Muscle of leg (tissue), 11 donors: Measurements from ENCODE around the gene HPCA. TPM values are rescaled to one million over a fixed set of nuclear protein-coding genes. Genes with fewer than 3 reads are reported as not detected.

Experiments
- DNase-seq: peaks from one replicate; pipeline ENCODE4 v3.0.0; 2013
- H3K27ac ChIP-seq: one replicate; pipeline ENCODE4 v1.5.1; 2013; ENCODE audit warnings: mild to moderate bottlenecking, low read length, control low read depth
- H3K27me3 ChIP-seq: one replicate; pipeline ENCODE4 v1.6.1; 2013; ENCODE audit warnings: low read length; ENCODE audit not compliant: control insufficient read depth, insufficient read depth
- H3K36me3 ChIP-seq: one replicate; pipeline ENCODE4 v1.6.1; 2013; ENCODE audit warnings: low read length; ENCODE audit not compliant: control insufficient read depth, insufficient read depth
- H3K4me1 ChIP-seq: one replicate; pipeline ENCODE4 v1.6.1; 2013; ENCODE audit warnings: low read length; ENCODE audit not compliant: control insufficient read depth, insufficient read depth
- H3K4me3 ChIP-seq: one replicate; pipeline ENCODE4 v1.5.1; 2013; ENCODE audit warnings: low read length, control low read depth
- H3K9me3 ChIP-seq: replicated peaks from 2 replicates; pipeline ENCODE4 v1.6.1; 2013; ENCODE audit warnings: low read depth, low read length; ENCODE audit not compliant: control insufficient read depth
- WGBS: methylation state at CpG from one replicate; pipeline ENCODE4 v1.1.5; 2013; ENCODE audit warnings: missing lambda C conversion rate; ENCODE audit not compliant: insufficient coverage; 5-methylcytosine and 5-hydroxymethylcytosine counted together
- polyA plus RNA-seq, 8 donors: library from polyadenylated mRNA; unstranded; fragments of 120-200 nt; gene quantifications; one replicate each; pipeline versions ENCODE4 v1.2.1 to v1.2.3, GENCODE V29; 2013; ENCODE audit warnings: inconsistent platforms in 1 of 8, low replicate concordance in 1 of 8; ENCODE audit not compliant: insufficient read length in 8 of 8, insufficient read depth in 1 of 8
- total RNA-seq: library from RNA; stranded (reverse); fragments of 120-200 nt; gene quantifications from one replicate; pipeline ENCODE4 v1.2.4, GENCODE V29; 2013

The HPCA gene
- total and polyA plus RNA-seq, 9 donors = 0.12 to 0.87 (median 0.40) TPM

DNA sequence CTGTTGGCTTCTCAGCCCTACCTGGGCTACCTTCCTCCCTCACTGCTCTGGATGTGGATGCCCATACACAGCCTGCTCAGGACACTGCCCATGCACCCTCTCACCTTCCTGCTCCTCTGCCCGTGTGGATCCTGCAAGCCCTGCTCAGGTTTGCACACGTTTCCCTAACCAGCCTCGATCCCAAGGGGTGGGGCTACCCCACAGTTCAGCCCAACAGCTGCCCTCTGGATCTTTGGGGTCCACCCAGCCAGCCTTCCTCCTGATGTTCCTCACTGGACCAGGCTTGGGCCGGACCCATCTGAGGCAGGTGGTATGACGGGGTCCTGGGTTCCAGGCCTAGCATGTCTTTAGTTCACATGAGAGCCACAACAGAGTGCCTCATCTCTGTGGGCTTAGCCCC lies 10.2 kb downstream of the HPCA start:
- Histone ChIP-seq H3K4me1 (peaks cover 20% of the 10 kb centered on the region), H3K36me3 (no peaks in the 10 kb centered on the region), H3K27ac (no peak overlapping the region), H3K9me3 (no peaks in the 10 kb centered on the region), H3K4me3 (no peak overlapping the region), H3K27me3 (peaks cover 57% of the 10 kb centered on the region)
- 66% methylated on average over 5 of the region's 5 CpGs for WGBS
- no peak for DNase-seq

DNA sequence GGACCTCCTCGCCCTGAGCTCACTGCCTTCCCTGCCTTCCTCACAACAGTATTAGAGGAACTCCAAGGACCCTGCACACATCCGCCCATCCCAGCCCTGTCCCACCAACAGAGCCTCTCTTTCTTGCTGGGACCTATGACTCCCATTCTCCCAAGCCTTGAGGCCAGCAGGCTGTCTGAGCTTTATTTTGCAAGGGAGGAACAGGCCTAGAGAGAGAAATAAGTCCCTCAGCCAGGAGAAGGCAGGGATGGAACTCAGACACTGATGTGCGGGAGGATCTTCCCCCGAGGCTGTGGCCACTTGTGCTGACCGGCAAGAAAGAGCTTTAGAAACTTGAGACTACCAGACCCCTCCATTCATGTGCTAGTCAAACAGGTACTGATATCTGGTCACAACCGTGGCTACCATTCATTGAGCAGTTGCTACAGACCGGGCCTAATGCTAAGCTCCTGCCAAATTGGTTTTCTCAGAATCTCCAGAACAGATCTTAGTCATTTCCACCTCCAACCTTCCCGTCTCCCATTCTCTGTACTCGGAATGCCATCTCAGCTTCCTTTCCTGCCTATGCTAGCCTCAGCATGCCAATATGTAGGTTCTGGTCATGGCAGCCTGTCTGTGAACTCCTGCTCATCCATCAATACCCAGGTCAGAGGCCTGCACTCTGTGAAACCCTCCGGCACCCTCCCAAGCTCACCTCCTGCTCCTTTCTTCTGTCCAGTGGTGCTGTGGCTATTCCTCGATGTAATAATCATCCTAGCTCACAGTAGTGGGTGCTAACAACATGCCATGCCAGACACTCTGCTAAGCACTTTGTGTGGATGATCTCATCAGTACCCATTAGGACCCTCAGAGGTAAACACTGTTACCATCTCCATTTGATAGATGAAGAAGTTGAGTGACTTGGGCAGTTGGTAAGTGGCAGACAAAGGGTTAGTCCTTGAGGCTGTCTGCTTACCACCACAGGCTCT lies 11.1 kb downstream of the HPCA start:
- WGBS = 58% methylated on average over 9 of the region's 11 CpGs
- DNase-seq = no peak
- Histone ChIP-seq H3K36me3 (no peaks in the 10 kb centered on the region), H3K4me1 (peaks cover 21% of the 10 kb centered on the region), H3K27ac (no peak overlapping the region), H3K9me3 (no peaks in the 10 kb centered on the region), H3K4me3 (no peak overlapping the region), H3K27me3 (peaks cover 56% of the 10 kb centered on the region)

DNA sequence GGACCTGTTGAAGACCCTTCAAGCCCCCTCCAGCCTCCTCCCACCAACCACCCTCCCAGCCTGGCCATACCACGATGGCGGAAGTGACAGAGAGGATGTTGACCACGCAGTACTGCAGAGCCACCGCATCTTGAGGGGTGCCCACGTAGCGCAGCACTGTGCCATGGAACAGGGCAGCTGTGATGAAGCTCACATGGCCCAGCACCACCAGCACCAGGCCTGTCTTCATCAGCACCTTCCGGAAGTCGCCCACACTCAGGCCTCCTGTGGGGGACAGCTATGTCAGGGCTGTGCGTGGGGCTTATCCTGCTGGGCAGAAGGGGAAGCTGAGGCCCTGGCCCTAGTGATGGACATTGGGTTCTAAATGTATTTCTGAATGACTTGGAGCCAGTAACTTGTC lies 11.8 kb downstream of the HPCA start:
- Histone ChIP-seq H3K4me3 (no peak overlapping the region), H3K4me1 (peaks cover 17% of the 10 kb centered on the region), H3K27ac (no peak overlapping the region), H3K9me3 (no peaks in the 10 kb centered on the region), H3K27me3 (peaks cover 56% of the 10 kb centered on the region), H3K36me3 (no peaks in the 10 kb centered on the region)
- no peak for DNase-seq
- 88% methylated on average over 9 of the region's 9 CpGs for WGBS

DNA sequence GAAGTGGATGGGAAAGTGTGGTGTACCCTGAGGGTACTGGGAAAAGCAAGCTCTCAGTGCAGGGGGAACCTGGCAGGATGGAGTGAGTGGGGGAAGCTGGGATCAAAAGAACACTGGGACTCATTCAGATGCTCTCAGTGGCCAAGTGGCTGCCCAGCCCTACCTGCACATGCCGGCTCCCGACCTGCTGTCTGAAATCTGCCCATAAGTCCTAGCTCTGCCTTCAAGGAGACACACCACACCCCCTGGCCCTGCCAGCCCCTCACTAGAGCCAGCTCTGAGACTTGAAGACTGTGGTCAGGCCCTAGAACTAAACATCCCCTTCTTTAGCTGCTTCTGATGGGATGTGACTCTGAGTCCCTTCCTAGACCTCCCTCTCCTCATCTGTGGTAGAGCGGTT lies 12.7 kb downstream of the HPCA start:
- 100% methylated on average over 2 of the region's 3 CpGs for WGBS
- DNase-seq = no peak
- Histone ChIP-seq H3K27me3 (peaks cover 48% of the 10 kb centered on the region), H3K27ac (no peak overlapping the region), H3K4me1 (peaks cover 13% of the 10 kb centered on the region), H3K4me3 (no peak overlapping the region), H3K36me3 (no peaks in the 10 kb centered on the region), H3K9me3 (no peaks in the 10 kb centered on the region)

DNA sequence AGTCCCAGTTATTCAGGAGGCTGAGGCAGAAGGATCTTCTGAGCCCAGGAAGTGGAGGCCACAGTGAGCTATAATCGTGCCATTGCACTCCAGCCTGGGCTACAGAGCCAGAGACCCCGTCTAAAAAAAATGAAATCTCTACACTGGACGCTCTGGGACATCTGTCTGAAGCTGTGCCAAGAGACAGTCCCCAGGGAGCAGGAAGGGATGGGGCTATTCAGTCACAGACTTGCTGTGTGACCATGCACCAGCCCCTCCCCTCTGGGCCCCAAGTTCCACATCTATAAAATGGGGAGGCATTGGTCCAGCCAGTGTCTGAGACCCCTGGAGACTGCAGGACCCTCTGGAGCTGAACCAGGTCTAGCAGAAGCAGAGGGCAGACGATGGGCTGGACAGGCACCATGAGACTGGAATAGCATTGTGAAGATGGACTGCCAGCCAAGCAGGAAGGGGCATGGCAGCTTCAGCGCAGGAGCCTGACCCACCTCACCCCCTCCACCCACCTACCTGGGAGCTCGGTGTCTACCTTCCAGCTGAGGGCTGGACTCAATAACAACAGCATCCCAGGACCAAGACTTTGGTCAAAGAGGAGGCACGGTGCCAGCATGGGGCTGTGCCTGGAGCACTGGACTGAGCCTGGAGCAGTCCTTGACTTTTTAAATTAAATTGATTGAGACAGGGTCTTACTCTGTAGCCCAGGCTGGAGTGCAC lies 13.4 kb downstream of the HPCA start:
- H3K27me3 ChIP-seq = peaks cover 42% of the 10 kb centered on the region
- 73% methylated on average over 6 of the region's 7 CpGs for WGBS
- H3K4me3 ChIP-seq = no peak overlapping the region
- DNase-seq = no peak
- peaks cover 13% of the 10 kb centered on the region for H3K4me1 ChIP-seq
- no peak overlapping the region for H3K27ac ChIP-seq
- no peaks in the 10 kb centered on the region for H3K36me3 ChIP-seq
- no peaks in the 10 kb centered on the region for H3K9me3 ChIP-seq

DNA sequence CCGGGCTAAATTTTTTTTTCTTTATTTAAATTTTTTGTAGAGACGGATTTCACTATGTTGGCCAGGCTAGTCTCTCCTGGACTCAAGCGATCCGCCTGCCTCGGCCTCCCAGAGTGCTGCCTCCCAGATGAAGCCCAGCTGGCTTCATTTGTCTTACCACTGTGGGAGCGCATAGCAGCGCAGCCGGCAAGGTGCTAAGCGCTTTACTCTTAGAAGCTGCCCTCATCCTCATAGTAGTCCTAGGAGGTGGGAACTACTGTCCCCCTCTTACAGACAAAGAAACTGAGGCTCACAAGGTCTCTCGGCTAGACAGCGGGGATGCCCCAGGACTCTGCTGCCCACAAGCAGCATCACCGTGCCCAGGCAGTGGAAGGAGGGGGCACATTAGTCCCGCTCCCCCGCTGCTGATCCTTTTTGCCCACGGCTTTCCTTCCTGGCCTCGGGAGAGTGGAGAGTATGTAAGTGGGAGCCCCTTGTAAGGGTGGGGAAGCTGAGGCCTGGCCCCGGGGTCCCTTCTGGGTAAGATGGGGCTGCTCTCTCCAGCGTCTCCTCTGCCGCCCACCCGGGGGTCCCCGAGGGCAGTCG lies 14.2 kb downstream of the HPCA start:
- H3K4me3 ChIP-seq = peak overlapping the region; percentile 54
- WGBS = 14% methylated on average over 13 of the region's 22 CpGs
- H3K4me1 ChIP-seq = peaks cover 13% of the 10 kb centered on the region
- no peak for DNase-seq
- no peaks in the 10 kb centered on the region for H3K9me3 ChIP-seq
- no peaks in the 10 kb centered on the region for H3K36me3 ChIP-seq
- H3K27ac ChIP-seq = no peak overlapping the region
- peaks cover 39% of the 10 kb centered on the region for H3K27me3 ChIP-seq

DNA sequence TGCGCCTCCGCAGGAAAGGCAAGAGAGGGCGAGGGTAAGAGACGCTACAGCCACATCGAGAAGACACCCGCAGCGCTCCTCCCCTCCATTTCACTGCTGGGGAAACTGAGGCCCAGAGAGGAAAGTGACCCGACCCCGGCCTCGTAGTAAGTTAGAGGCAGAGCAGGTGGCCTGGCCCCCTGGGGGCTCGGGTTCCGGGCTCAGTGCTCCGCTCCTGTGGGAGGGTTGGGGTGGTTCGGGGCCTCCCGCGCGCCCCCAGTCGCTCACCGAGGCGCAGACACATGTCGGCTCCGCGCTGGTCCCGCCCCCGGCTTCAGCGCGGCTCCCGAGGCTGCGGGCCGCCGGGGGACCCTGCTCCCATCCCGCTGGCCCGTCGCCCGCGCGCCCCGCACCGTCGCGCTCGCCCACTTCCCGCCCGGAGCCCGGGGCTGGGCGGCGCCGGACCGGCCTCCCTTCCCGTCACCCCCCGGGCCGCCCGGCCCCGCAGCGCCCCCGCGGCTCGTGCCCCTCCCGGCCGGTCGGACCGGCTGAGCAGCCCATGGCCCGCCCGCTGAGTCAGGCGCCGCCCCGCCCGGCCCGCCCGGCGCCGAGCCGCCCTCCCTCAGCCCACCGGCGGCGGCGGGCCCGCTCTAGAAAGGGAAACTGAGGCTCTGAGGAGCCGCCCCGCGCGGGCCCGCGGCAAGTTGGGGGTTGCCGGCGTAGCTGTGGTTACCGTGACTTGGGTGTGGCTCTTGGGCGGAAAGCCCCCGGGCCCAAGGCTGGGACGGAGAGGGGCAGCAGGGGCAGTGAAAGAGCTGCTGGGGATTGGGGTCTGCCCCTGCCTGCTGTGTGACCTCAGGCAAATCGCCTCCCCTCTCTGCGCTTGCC lies 14.9 kb downstream of the HPCA start, which contains the start of gene TMEM54:
TMEM54 (minus strand) TSS at position 434 of the 867 bp plus-strand sequence; CDS start at position 283, 151 bp downstream.
- no peaks in the 10 kb centered on the region for H3K9me3 ChIP-seq
- no peak within 1 kb of the TSS for H3K27ac ChIP-seq
- WGBS = under 1% methylated on average over 83 of the region's 92 CpGs
- no peaks in the 10 kb centered on the region for H3K36me3 ChIP-seq
- peaks cover 37% of the 10 kb centered on the region for H3K27me3 ChIP-seq
- peak; percentile 66 for DNase-seq
- peaks cover 13% of the 10 kb centered on the region for H3K4me1 ChIP-seq
- peak within 1 kb of the TSS; percentile 54 for H3K4me3 ChIP-seq

DNA sequence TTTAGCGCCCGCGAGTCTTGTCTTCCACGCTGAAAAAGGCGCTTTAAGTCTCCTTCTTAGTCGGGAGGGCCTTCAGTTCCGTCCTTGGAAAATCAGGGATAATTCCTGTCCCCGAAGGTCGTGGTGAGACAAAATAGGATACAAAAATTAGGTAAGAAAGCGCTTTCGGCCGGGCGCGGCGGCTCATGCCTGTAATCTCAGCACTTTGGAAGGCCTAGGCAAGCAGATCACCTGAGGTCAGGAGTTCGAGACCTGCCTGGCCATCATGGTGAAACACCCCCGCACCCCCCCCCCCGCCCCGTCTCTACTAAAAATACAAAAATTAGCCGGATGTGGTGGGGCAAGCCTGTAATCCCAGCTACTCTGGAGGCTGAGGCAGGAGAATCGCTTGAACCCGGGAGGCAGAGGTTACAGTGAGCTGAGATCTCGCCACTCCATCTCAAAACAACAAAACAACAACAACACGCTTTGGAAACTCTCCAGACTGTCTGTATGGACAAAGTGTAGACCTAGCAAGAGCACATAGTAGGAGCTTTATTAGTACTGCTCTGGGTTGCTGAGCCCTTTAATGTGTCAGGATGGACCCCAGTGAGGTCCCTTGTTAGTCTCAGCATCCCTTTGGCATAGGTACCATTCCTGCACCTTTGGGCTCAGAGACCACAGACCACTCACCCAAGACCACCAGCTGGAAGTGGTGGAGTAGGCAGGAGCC lies 15.7 kb downstream of the HPCA start:
- H3K27me3 ChIP-seq = peaks cover 37% of the 10 kb centered on the region
- H3K36me3 ChIP-seq = no peaks in the 10 kb centered on the region
- no CpG with 5 or more reads among the region's 24 CpGs for WGBS
- H3K4me3 ChIP-seq = peak overlapping the region; percentile 53
- no peaks in the 10 kb centered on the region for H3K9me3 ChIP-seq
- no peak overlapping the region for H3K27ac ChIP-seq
- peaks cover 13% of the 10 kb centered on the region for H3K4me1 ChIP-seq
- DNase-seq = no peak

DNA sequence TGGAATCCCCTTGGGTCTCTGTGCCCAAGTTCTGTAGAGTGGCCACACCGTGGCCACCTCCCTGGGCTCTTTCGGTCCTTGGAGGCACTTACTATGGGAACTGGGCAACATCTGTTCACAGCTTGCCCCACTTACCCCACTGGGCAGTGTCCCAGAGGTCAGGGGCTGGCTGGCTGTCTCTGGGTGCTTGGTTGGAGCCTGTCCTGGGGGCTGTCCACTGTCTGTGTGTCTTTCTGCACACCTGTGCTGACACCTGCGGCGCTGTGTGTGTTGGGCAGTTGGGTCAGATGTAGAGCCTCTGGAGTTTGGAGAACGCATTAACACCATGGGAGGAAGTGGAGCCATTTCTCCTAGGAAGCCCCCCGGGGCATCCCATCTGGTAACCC lies 16.2 kb downstream of the HPCA start:
- no peak for DNase-seq

More for the DNA sequence above, 16.2 kb downstream of the HPCA start:
- Histone ChIP-seq H3K27me3 (peaks cover 37% of the 10 kb centered on the region), H3K9me3 (no peaks in the 10 kb centered on the region), H3K36me3 (no peaks in the 10 kb centered on the region), H3K4me1 (peaks cover 13% of the 10 kb centered on the region), H3K27ac (no peak overlapping the region), H3K4me3 (no peak overlapping the region)
- 65% methylated on average over 6 of the region's 6 CpGs for WGBS
